Stimulated activated CD8-positive, alpha-beta memory T cell treated with anti-CD3 and anti-CD28 coated beads, Interleukin-4, amount 100 ng/mL, for 1 hour (primary cell): ENCODE results near the gene COA1.
"Not testable (repeated sequence)": the region's sequence is repeated elsewhere in the genome, so short reads cannot be mapped to it uniquely, and the experiment has no call there.

Experiments used
- DNase-seq, 2 donors: peaks; one replicate each; pipeline ENCODE4 v3.0.0-alpha.2; 2020; ENCODE audit warnings: low read depth in 2 of 2, low spot score in 1 of 2

Gene COA1

GRCh38 chr7:43729924-43730248 lies 563 bp upstream of the COA1 start:
- no peak for DNase-seq

- no peak for DNase-seq
Observed at GRCh38 chr7:43727494-43727893, 1.8 kb downstream of the COA1 start.

GRCh38 chr7:43727003-43727402 lies 2.3 kb downstream of the COA1 start:
- no peak for DNase-seq

GRCh38 chr7:43726466-43726865 lies 2.9 kb downstream of the COA1 start:
- no peak for DNase-seq

GRCh38 chr7:43725251-43725650 lies 4.1 kb downstream of the COA1 start:
- DNase-seq: no peak

- no peak for DNase-seq
Observed at GRCh38 chr7:43723007-43723341, 6.3 kb downstream of the COA1 start.

- no peak for DNase-seq
Observed at GRCh38 chr7:43721193-43721806, 8.0 kb downstream of the COA1 start.

- no peak for DNase-seq
Observed at GRCh38 chr7:43716598-43716997, 12.7 kb downstream of the COA1 start.

- not testable (repeated sequence) for DNase-seq
Observed at GRCh38 chr7:43715966-43716365, 13.4 kb downstream of the COA1 start.

- DNase-seq: no peak
Observed at GRCh38 chr7:43711503-43711902, 17.8 kb downstream of the COA1 start.

- not testable (repeated sequence) for DNase-seq
Observed at GRCh38 chr7:43708055-43708454, 21.3 kb downstream of the COA1 start.

GRCh38 chr7:43703573-43703972 lies 25.8 kb downstream of the COA1 start:
- DNase-seq: no peak

GRCh38 chr7:43702974-43703373 lies 26.3 kb downstream of the COA1 start:
- DNase-seq: no peak

- DNase-seq: no peak
Observed at GRCh38 chr7:43701929-43702328, 27.4 kb downstream of the COA1 start.

- DNase-seq: no peak
Observed at GRCh38 chr7:43701500-43701854, 27.8 kb downstream of the COA1 start.

- DNase-seq: no peak
Observed at GRCh38 chr7:43700646-43701499, 28.4 kb downstream of the COA1 start.

- no peak for DNase-seq
Observed at GRCh38 chr7:43700059-43700501, 29.2 kb downstream of the COA1 start.

- DNase-seq: no peak
Observed at GRCh38 chr7:43698460-43699255, 30.7 kb downstream of the COA1 start.

GRCh38 chr7:43697690-43698089 lies 31.6 kb downstream of the COA1 start:
- DNase-seq: no peak

- no peak for DNase-seq
Observed at GRCh38 chr7:43695365-43695764, 34.0 kb downstream of the COA1 start.

GRCh38 chr7:43694399-43694748 lies 34.9 kb downstream of the COA1 start:
- DNase-seq: no peak

GRCh38 chr7:43693687-43694398 lies 35.5 kb downstream of the COA1 start:
- DNase-seq: no peak
